WTC11 (cell line): ENCODE measurements around the gene CYB561D1. TPM values are rescaled to one million over a fixed set of nuclear protein-coding genes. Genes with fewer than 3 reads are reported as not detected.

Experiments used
- ARID4B ChIP-seq: sonication (generic); formaldehyde crosslinking; IDR thresholded peaks from 2 replicates; pipeline ENCODE4 v1.8.0; 2023; ENCODE audit warnings: missing genetic modification reagents, mild to moderate bottlenecking, borderline replicate concordance
- ATF2 ChIP-seq: sonication (generic); formaldehyde crosslinking; IDR thresholded peaks from 2 replicates; pipeline ENCODE4 v1.8.1; 2022; ENCODE audit warnings: low read depth, missing genetic modification reagents, borderline replicate concordance
- FOXK1 ChIP-seq: sonication (generic); formaldehyde crosslinking; IDR thresholded peaks from 2 replicates; pipeline ENCODE4 v1.8.0; 2022; ENCODE audit warnings: mild to moderate bottlenecking, moderate library complexity, missing genetic modification reagents
- FOXP4 ChIP-seq: sonication (generic); formaldehyde crosslinking; IDR thresholded peaks from 2 replicates; pipeline ENCODE4 v1.8.0; 2022; ENCODE audit warnings: mild to moderate bottlenecking, missing genetic modification reagents
- NFATC4 ChIP-seq: fragments of 250-450 bp; sonication (Bioruptor Pico); IDR thresholded peaks from 2 replicates; pipeline ENCODE4 v1.9.0; 2021; ENCODE audit warnings: mild to moderate bottlenecking
- OVOL2 ChIP-seq: fragments of 250-450 bp; sonication (Bioruptor Pico); IDR thresholded peaks from 2 replicates; pipeline ENCODE4 v1.9.0; 2021; ENCODE audit warnings: mild to moderate bottlenecking, borderline replicate concordance
- RORB ChIP-seq: fragments of 250-450 bp; sonication (Bioruptor Pico); IDR thresholded peaks from 2 replicates; pipeline ENCODE4 v1.9.0; 2021; ENCODE audit warnings: mild to moderate bottlenecking
- TP53 ChIP-seq: sonication (generic); formaldehyde crosslinking; IDR thresholded peaks from 2 replicates; pipeline ENCODE4 v1.8.1; 2023; ENCODE audit warnings: mild to moderate bottlenecking, missing genetic modification reagents
- ZNF232 ChIP-seq: sonication (generic); formaldehyde crosslinking; IDR thresholded peaks from 2 replicates; pipeline ENCODE4 v1.8.0; 2022; ENCODE audit warnings: mild to moderate bottlenecking, missing genetic modification reagents
- ZNF263 ChIP-seq: sonication (generic); formaldehyde crosslinking; IDR thresholded peaks from 2 replicates; pipeline ENCODE4 v1.8.1; 2022; ENCODE audit warnings: low read depth, mild to moderate bottlenecking, moderate library complexity, missing genetic modification reagents
- ZNF416 ChIP-seq: fragments of 250-450 bp; sonication (Bioruptor Pico); IDR thresholded peaks from 2 replicates; pipeline ENCODE4 v1.9.0; 2021; ENCODE audit warnings: mild to moderate bottlenecking, inconsistent platforms
- total RNA-seq: library from RNA; stranded (reverse); gene quantifications from 3 replicates; pipeline ENCODE4 v1.2.3, GENCODE V29; 2021

Gene CYB561D1
- total RNA-seq, 1 experiment from 2014 or later: 6.7 TPM

DNA sequence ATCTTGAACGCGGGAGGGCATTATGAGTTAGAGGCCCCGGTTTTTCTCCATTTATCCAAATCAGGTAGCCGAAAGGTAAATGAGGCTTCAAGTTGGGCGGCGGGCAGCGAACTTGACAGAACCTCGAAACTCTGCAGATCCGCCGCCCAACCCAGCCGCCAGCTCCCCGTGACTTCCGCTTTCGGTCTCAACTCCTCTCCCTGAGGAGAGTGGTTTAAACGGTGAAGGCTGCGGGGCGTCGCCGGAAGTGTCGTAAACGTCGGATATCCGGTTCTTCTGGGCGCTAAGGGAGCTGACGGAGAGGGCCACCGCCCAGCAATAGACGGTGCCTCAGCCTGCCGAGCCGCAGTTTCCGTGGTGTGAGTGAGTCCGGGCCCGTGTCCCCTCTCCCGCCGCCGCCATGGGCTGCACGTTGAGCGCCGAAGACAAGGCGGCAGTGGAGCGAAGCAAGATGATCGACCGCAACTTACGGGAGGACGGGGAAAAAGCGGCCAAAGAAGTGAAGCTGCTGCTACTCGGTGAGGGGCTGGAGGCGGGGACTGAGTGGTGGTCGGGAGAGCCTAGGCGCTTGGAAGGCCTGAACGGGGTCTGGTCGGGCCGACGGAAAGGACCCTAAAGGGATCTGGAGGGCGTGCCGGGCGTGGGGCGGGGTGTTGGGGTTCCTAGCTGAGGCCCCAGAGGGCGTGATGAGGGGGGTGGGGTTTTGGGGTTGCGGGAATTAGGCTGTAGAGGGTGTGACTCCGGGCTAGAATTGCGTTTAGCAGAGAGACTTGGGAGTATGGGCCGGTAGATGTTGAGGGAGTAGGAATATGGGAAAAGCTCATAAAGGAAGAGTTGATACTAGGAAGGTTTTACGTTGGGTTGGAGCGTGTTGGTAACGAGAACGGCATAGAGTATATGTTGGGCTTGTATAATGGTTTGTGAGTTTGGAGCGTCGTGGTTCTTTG, 54.7 kb downstream of the CYB561D1 start, which contains the start of gene GNAI3 (continued):
- TF ChIP-seq TP53 (CRISPR knock-in tag): no peak
- TF ChIP-seq RORB: no peak
- TF ChIP-seq ATF2 (CRISPR knock-in tag): no peak
- TF ChIP-seq FOXP4 (CRISPR knock-in tag): no peak
- TF ChIP-seq NFATC4: no peak
- TF ChIP-seq FOXK1 (CRISPR knock-in tag): peak; percentile 92
- TF ChIP-seq ZNF232 (CRISPR knock-in tag): no peak
- TF ChIP-seq ZNF263: no peak
- TF ChIP-seq ZNF416 (CRISPR knock-in tag): no peak
- peak; percentile 80; the same call in 1 of the 2 replicates for TF ChIP-seq ARID4B (CRISPR knock-in tag)
- TF ChIP-seq OVOL2: no peak

Other genes with a start within 250 kb of the CYB561D1 start
- 26.8 to 31.3 TPM (median 28.2 TPM) in 3 replicates for gene CELSR2, start 244.6 kb upstream of the CYB561D1 start, total RNA-seq
- gene PSRC1, start 210.9 kb upstream of the CYB561D1 start, total RNA-seq: 56.9 to 68.4 TPM (median 64.1 TPM) in 3 replicates
- gene MYBPHL, start 187.1 kb upstream of the CYB561D1 start, total RNA-seq: 0.23 to 1.2 TPM (median 0.94 TPM) in 3 replicates
- gene SORT1, start 96.2 kb upstream of the CYB561D1 start, total RNA-seq: 50.2 to 60.8 TPM (median 55.9 TPM) in 3 replicates
- 115 to 150 TPM (median 119 TPM) in 3 replicates for gene PSMA5, start 67.6 kb upstream of the CYB561D1 start, total RNA-seq
- gene SYPL2, start 27.5 kb upstream of the CYB561D1 start, total RNA-seq: 3.0 to 3.7 TPM (median 3.5 TPM) in 3 replicates
- gene ATXN7L2, start 10.2 kb upstream of the CYB561D1 start, total RNA-seq: 8.9 to 11.1 TPM (median 10.9 TPM) in 3 replicates
- 2.4 to 3.0 TPM (median 3.0 TPM) in 3 replicates for gene AMIGO1, start 15.6 kb downstream of the CYB561D1 start, total RNA-seq
- gene GPR61, start 45.8 kb downstream of the CYB561D1 start, total RNA-seq: 0.42 to 0.73 TPM (median 0.44 TPM) in 3 replicates
- 7.1 to 7.2 TPM (median 7.1 TPM) in 3 replicates for gene GNAI3, start 54.5 kb downstream of the CYB561D1 start, total RNA-seq
- gene GNAT2, start 125.5 kb downstream of the CYB561D1 start, total RNA-seq: 0.14 TPM in 1 of 3 replicates, not detected in the others
- 51.8 to 79.8 TPM (median 60.0 TPM) in 3 replicates for gene AMPD2, start 125.7 kb downstream of the CYB561D1 start, total RNA-seq
- 16.4 to 18.1 TPM (median 16.7 TPM) in 3 replicates for gene GSTM4, start 162.0 kb downstream of the CYB561D1 start, total RNA-seq
- 12.9 to 15.4 TPM (median 15.3 TPM) in 3 replicates for gene GSTM2, start 174.0 kb downstream of the CYB561D1 start, total RNA-seq
- not detected in 3 replicates for gene GSTM1, start 193.7 kb downstream of the CYB561D1 start, total RNA-seq
- gene GSTM5, start 218.2 kb downstream of the CYB561D1 start, total RNA-seq: 0.09 to 0.16 TPM (median 0.11 TPM) in 3 replicates
- 2.2 to 3.5 TPM (median 3.3 TPM) in 3 replicates for gene GSTM3, start 246.9 kb downstream of the CYB561D1 start, total RNA-seq